IMR-90 (cell line): ENCODE data around the gene PSAPL1. TPM values are rescaled to one million over a fixed set of nuclear protein-coding genes. Genes with fewer than 3 reads are reported as not detected.

Experiments
- ATAC-seq: fragments of 200-7000 bp; cut with Tn5 transposase; 2 replicates; pipeline ENCODE4 v1.9.1; 2020; ENCODE audit warnings: low read depth, mild to moderate bottlenecking, moderate library complexity
- BruUV-seq: library from RNA; stranded (reverse); fragments of 400-500 nt; replicated peaks from 2 replicates; lab custom pipeline; 2021; lab: Mats Ljungman, UMichigan
- CTCF ChIA-PET: fragments of 300-600 bp; formaldehyde crosslinking; extraction: SDS; loops from one replicate; lab custom pipeline; 2021; ENCODE audit warnings: antibody characterized with exemption; lab: Yijun Ruan, JAX
- POLR2A ChIA-PET: fragments of 300-600 bp; sonication (Branson Sonifier 250); formaldehyde crosslinking; loops from one replicate; lab custom pipeline; 2022; ENCODE audit warnings: antibody characterized with exemption; ENCODE audit not compliant: unreplicated experiment; lab: Charles Lee
- DNase-seq: peaks from one replicate; pipeline ENCODE4 v3.0.0; 2013
- H2AFZ ChIP-seq: replicated peaks from 2 replicates; pipeline ENCODE3; 2013; ENCODE audit warnings: low read length, mild to moderate bottlenecking; ENCODE audit not compliant: poor library complexity
- H2AK5ac ChIP-seq: 2 replicates; pipeline ENCODE4 v1.6.1; 2013; ENCODE audit warnings: low read depth, low read length, inconsistent platforms
- H2AK9ac ChIP-seq: replicated peaks from 2 replicates; pipeline ENCODE3; 2013; ENCODE audit warnings: mild to moderate bottlenecking, low read depth, low read length, moderate library complexity; ENCODE audit not compliant: poor library complexity
- H2BK120ac ChIP-seq: 2 replicates; pipeline ENCODE4 v1.6.1; 2013; ENCODE audit warnings: low read depth, low read length, inconsistent platforms
- H2BK15ac ChIP-seq: 3 replicates; pipeline ENCODE4 v1.6.1; 2013; ENCODE audit warnings: low read depth, low read length, inconsistent platforms
- H2BK20ac ChIP-seq: 2 replicates; pipeline ENCODE4 v1.6.1; 2013; ENCODE audit warnings: low read depth, mild to moderate bottlenecking, inconsistent platforms, low read length, moderate library complexity
- H2BK5ac ChIP-seq: 2 replicates; pipeline ENCODE4 v1.6.1; 2013; ENCODE audit warnings: mild to moderate bottlenecking, low read depth, low read length, inconsistent platforms; ENCODE audit not compliant: poor library complexity, severe bottlenecking
- H3K14ac ChIP-seq: replicated peaks from 2 replicates; pipeline ENCODE4 v1.6.1; 2013; ENCODE audit warnings: low read depth, low read length, inconsistent platforms
- H3K18ac ChIP-seq: 2 replicates; pipeline ENCODE4 v1.6.1; 2013; ENCODE audit warnings: low read depth, low read length, control low read depth
- H3K23ac ChIP-seq: 2 replicates; pipeline ENCODE4 v1.6.1; 2013; ENCODE audit warnings: low read depth, low read length, inconsistent platforms
- H3K27ac ChIP-seq: 2 replicates; pipeline ENCODE4 v1.5.1; 2013; ENCODE audit warnings: mild to moderate bottlenecking, control low read depth, low read length; ENCODE audit not compliant: insufficient read depth
- H3K27me3 ChIP-seq: 2 replicates; pipeline ENCODE4 v1.6.1; 2013; ENCODE audit warnings: low read length; ENCODE audit not compliant: control insufficient read depth, insufficient read depth
- H3K36me3 ChIP-seq: 2 replicates; pipeline ENCODE4 v1.6.1; 2013; ENCODE audit warnings: low read length, mixed read lengths; ENCODE audit not compliant: control insufficient read depth, insufficient read depth
- H3K4ac ChIP-seq: 2 replicates; pipeline ENCODE4 v1.6.1; 2013; ENCODE audit warnings: low read depth, low read length, inconsistent platforms
- H3K4me1 ChIP-seq: 2 replicates; pipeline ENCODE4 v1.6.1; 2013; ENCODE audit warnings: low read length, mixed read lengths; ENCODE audit not compliant: control insufficient read depth, insufficient read depth
- H3K4me2 ChIP-seq: 2 replicates; pipeline ENCODE4 v1.6.1; 2013; ENCODE audit warnings: low read depth, mild to moderate bottlenecking, control low read depth, low read length, moderate library complexity
- H3K4me3 ChIP-seq: 2 replicates; pipeline ENCODE4 v1.5.1; 2013; ENCODE audit warnings: low read depth, mild to moderate bottlenecking, control low read depth, low read length, moderate library complexity; ENCODE audit not compliant: insufficient read depth
- H3K56ac ChIP-seq: 2 replicates; pipeline ENCODE4 v1.6.1; 2013; ENCODE audit warnings: low read length, inconsistent platforms; ENCODE audit not compliant: insufficient read depth; ENCODE audit errors: extremely low read depth
- H3K79me1 ChIP-seq, 2 experiments: 2 replicates each; pipeline ENCODE4 v1.6.1; 2013; ENCODE audit warnings: low read length in 2 of 2, inconsistent platforms in 1 of 2, low read depth in 1 of 2
- H3K9ac ChIP-seq: 2 replicates; pipeline ENCODE4 v1.6.1; 2013; ENCODE audit warnings: low read depth, low read length, control low read depth
- H3K9me1 ChIP-seq: 2 replicates; pipeline ENCODE4 v1.6.1; 2013; ENCODE audit warnings: low read length, inconsistent platforms; ENCODE audit not compliant: insufficient read depth
- H3K9me3 ChIP-seq: 2 replicates; pipeline ENCODE4 v1.6.1; 2013; ENCODE audit warnings: low read length; ENCODE audit not compliant: control insufficient read depth, insufficient read depth
- H4K20me1 ChIP-seq: 2 replicates; pipeline ENCODE4 v1.6.1; 2013; ENCODE audit warnings: low read length, inconsistent platforms; ENCODE audit not compliant: insufficient read depth
- H4K5ac ChIP-seq: 2 replicates; pipeline ENCODE4 v1.6.1; 2013; ENCODE audit warnings: mild to moderate bottlenecking, low read depth, low read length, control low read depth
- H4K8ac ChIP-seq, 2 experiments: 2 replicates each; pipeline ENCODE4 v1.6.1; 2013; ENCODE audit warnings: low read depth in 2 of 2, low read length in 2 of 2, control low read depth in 1 of 2, inconsistent platforms in 1 of 2
- H4K91ac ChIP-seq: 2 replicates; pipeline ENCODE4 v1.6.1; 2013; ENCODE audit warnings: low read depth, low read length, inconsistent platforms; ENCODE audit not compliant: insufficient read depth
- BHLHE40 ChIP-seq: fragments of 150-350 bp; IDR thresholded peaks from 2 replicates; pipeline ENCODE4 v1.6.1; 2016; ENCODE audit warnings: mild to moderate bottlenecking, low read depth, low read length
- CEBPB ChIP-seq: IDR thresholded peaks from 2 replicates; pipeline ENCODE4 v1.6.1; 2012; ENCODE audit warnings: low read depth, low read length, improper control_type of control experiment
- CHD1 ChIP-seq: IDR thresholded peaks from 2 replicates; pipeline ENCODE4 v1.6.1; 2012; ENCODE audit warnings: low read depth, low read length, improper control_type of control experiment
- FOS ChIP-seq: fragments of 150-350 bp; IDR thresholded peaks from 2 replicates; pipeline ENCODE4 v1.6.1; 2016; ENCODE audit warnings: low read depth, low read length
- MAFK ChIP-seq: IDR thresholded peaks from 2 replicates; pipeline ENCODE4 v1.6.1; 2012; ENCODE audit warnings: low read depth, low read length, improper control_type of control experiment
- MAZ ChIP-seq: IDR thresholded peaks from 2 replicates; pipeline ENCODE4 v1.6.1; 2012; ENCODE audit warnings: low read depth, mild to moderate bottlenecking, low read length, improper control_type of control experiment, moderate library complexity, borderline replicate concordance
- MXI1 ChIP-seq: IDR thresholded peaks from 2 replicates; pipeline ENCODE4 v1.6.1; 2012; ENCODE audit warnings: low read depth, mild to moderate bottlenecking, low read length, moderate library complexity, borderline replicate concordance
- NFE2L2 ChIP-seq: fragments of 150-350 bp; IDR thresholded peaks from 2 replicates; pipeline ENCODE4 v1.6.1; 2016; ENCODE audit warnings: low read depth, mild to moderate bottlenecking, low read length
- POLR2A ChIP-seq: IDR thresholded peaks from 2 replicates; pipeline ENCODE4 v1.6.1; 2012; ENCODE audit warnings: mild to moderate bottlenecking, low read depth, low read length
- RAD21 ChIP-seq: IDR thresholded peaks from 2 replicates; pipeline ENCODE4 v1.6.1; 2012; ENCODE audit warnings: low read length, improper control_type of control experiment
- RCOR1 ChIP-seq: IDR thresholded peaks from 2 replicates; pipeline ENCODE4 v1.6.1; 2012; ENCODE audit warnings: mild to moderate bottlenecking, low read length, improper control_type of control experiment; ENCODE audit not compliant: insufficient replicate concordance
- RFX5 ChIP-seq: IDR thresholded peaks from 2 replicates; pipeline ENCODE4 v1.8.0; 2012; ENCODE audit warnings: low read depth, mild to moderate bottlenecking, low read length, moderate library complexity
- SMC3 ChIP-seq: fragments of 150-350 bp; IDR thresholded peaks from 2 replicates; pipeline ENCODE4 v1.6.1; 2016; ENCODE audit warnings: low read depth, mild to moderate bottlenecking, antibody characterized with exemption, low read length, moderate library complexity
- WGBS, 2 experiments: methylation state at CpG; one replicate each; pipeline versions ENCODE4 v1.1.5 to v1.1.7; 2013; ENCODE audit warnings: missing lambda C conversion rate in 2 of 2; ENCODE audit not compliant: insufficient read length in 1 of 2; ENCODE audit errors: extremely low coverage in 2 of 2; 5-methylcytosine and 5-hydroxymethylcytosine counted together
- dilution Hi-C: fragments of 300-500 bp; cut with HindIII; formaldehyde crosslinking; loops from one replicate; pipeline ENCODE4 v1.14.3; 2018; ENCODE audit warnings: low sequenced_read_pairs; ENCODE audit not compliant: unreplicated experiment
- in situ Hi-C: fragments of 300-500 bp; cut with MboI; formaldehyde crosslinking; loops from 3 replicates; pipeline ENCODE4 v1.14.3; 2019; ENCODE audit warnings: low sequenced_read_pairs, inconsistent platforms, mixed read lengths
- intact Hi-C: fragments of 100-400 bp; cut with micrococcal nuclease; formaldehyde crosslinking; loops from 2 replicates; pipeline ENCODE4 v1.10.0; 2022
- polyA plus RNA-seq, 3 experiments: library from polyadenylated mRNA; depleted of rRNA; stranded (reverse); fragments of >200 nt; gene quantifications; 2 replicates each; pipeline ENCODE4 v1.2.3, GENCODE V29; 2012; ENCODE audit warnings: low replicate concordance in 1 of 3
- total RNA-seq: library from RNA; depleted of rRNA; stranded (reverse); fragments of >200 nt; gene quantifications from 2 replicates; pipeline ENCODE4 v1.2.3, GENCODE V29; 2012
- TF ChIP-seq, protein P1 (sequence below): conservative IDR thresholded peaks from 2 replicates; pipeline ENCODE4 v1.5.1; 2012; ENCODE audit warnings: mild to moderate bottlenecking, low read depth, low read length, improper control_type of control experiment
- TF ChIP-seq, protein P2 (sequence below): fragments of 150-350 bp; IDR thresholded peaks from 2 replicates; pipeline ENCODE4 v1.6.1; 2016; ENCODE audit warnings: low read depth, mild to moderate bottlenecking, low read length, moderate library complexity, borderline replicate concordance
- TF ChIP-seq, protein P3 (sequence below): fragments of 150-350 bp; IDR thresholded peaks from 2 replicates; pipeline ENCODE4 v1.6.1; 2017; ENCODE audit warnings: mild to moderate bottlenecking, antibody characterized with exemption, low read length, low read depth

The PSAPL1 gene
- total and polyA plus RNA-seq, 2 of the 4 experiments (the other 2 are of a cell fraction) = not detected

DNA sequence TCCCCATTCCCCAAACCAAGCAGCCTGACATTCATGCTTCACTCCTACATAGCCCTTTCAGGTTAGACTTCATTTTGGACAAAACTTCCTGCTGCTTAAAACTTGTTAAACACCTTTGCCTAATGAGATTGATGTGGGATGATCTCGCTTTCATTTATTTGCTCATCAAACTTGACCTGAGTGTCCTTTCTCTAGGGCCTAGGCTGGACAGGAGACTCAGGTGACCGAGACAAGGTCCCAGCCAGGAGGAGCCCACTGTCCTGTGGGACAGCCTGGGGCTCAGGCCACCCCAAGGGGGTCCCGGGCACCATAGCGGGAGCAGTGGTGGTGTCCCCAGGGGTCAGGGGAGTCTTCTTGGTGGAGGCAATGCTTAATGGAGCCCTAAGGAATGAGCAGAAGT, 23.7 kb upstream of the PSAPL1 start:
- Histone ChIP-seq H3K18ac (no peak overlapping the region), H2BK5ac (no peak overlapping the region), H3K4me2 (no peak overlapping the region), H3K27ac (no peak overlapping the region), H3K9me3 (no peaks in the 10 kb centered on the region), H3K4me3 (no peak overlapping the region), H2AFZ (no peak overlapping the region), H3K4ac (no peak overlapping the region), H2AK9ac (no peak overlapping the region), H3K23ac (no peak overlapping the region), H3K9ac (no peak overlapping the region), H3K79me1 (no peaks in the 10 kb centered on the region), H3K27me3 (peaks cover 21% of the 10 kb centered on the region), H3K36me3 (no peaks in the 10 kb centered on the region), H3K14ac (no peak overlapping the region), H2BK20ac (no peak overlapping the region), H4K8ac (no peak overlapping the region), H2BK120ac (no peak overlapping the region), H4K5ac (no peak overlapping the region), H2BK15ac (no peak overlapping the region), H2AK5ac (no peak overlapping the region), H3K4me1 (no peaks in the 10 kb centered on the region), H4K91ac (no peak overlapping the region), H4K20me1 (no peaks in the 10 kb centered on the region), H3K56ac (no peak overlapping the region), H3K9me1 (no peaks in the 10 kb centered on the region)
- POLR2A ChIA-PET = no interaction called here
- intact Hi-C loops (no loop called here), dilution Hi-C loops (no loop called here), in situ Hi-C loops (no loop called here)
- WGBS, 2 experiments = 80% methylated on average over 2 of the region's 4 CpGs; no CpG with 5 or more reads in 1 of the 2 experiments
- BruUV-seq = no TSS peak
- CTCF ChIA-PET = no interaction called here
- DNase-seq (no peak), ATAC-seq (no peak)
- TF ChIP-seq RAD21 (no peak), MAZ (no peak), CEBPB (no peak), RFX5 (no peak), MXI1 (no peak), POLR2A (no peak), FOS (no peak), CHD1 (no peak), SMC3 (no peak), NFE2L2 (no peak), BHLHE40 (no peak), RCOR1 (no peak), MAFK (no peak)
- TF ChIP-seq, protein P1, sequence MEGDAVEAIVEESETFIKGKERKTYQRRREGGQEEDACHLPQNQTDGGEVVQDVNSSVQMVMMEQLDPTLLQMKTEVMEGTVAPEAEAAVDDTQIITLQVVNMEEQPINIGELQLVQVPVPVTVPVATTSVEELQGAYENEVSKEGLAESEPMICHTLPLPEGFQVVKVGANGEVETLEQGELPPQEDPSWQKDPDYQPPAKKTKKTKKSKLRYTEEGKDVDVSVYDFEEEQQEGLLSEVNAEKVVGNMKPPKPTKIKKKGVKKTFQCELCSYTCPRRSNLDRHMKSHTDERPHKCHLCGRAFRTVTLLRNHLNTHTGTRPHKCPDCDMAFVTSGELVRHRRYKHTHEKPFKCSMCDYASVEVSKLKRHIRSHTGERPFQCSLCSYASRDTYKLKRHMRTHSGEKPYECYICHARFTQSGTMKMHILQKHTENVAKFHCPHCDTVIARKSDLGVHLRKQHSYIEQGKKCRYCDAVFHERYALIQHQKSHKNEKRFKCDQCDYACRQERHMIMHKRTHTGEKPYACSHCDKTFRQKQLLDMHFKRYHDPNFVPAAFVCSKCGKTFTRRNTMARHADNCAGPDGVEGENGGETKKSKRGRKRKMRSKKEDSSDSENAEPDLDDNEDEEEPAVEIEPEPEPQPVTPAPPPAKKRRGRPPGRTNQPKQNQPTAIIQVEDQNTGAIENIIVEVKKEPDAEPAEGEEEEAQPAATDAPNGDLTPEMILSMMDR = no peak
- TF ChIP-seq, protein P2, sequence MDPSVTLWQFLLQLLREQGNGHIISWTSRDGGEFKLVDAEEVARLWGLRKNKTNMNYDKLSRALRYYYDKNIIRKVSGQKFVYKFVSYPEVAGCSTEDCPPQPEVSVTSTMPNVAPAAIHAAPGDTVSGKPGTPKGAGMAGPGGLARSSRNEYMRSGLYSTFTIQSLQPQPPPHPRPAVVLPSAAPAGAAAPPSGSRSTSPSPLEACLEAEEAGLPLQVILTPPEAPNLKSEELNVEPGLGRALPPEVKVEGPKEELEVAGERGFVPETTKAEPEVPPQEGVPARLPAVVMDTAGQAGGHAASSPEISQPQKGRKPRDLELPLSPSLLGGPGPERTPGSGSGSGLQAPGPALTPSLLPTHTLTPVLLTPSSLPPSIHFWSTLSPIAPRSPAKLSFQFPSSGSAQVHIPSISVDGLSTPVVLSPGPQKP = no peak
- TF ChIP-seq, protein P3, sequence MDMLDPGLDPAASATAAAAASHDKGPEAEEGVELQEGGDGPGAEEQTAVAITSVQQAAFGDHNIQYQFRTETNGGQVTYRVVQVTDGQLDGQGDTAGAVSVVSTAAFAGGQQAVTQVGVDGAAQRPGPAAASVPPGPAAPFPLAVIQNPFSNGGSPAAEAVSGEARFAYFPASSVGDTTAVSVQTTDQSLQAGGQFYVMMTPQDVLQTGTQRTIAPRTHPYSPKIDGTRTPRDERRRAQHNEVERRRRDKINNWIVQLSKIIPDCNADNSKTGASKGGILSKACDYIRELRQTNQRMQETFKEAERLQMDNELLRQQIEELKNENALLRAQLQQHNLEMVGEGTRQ = no peak
